HPDE6-E6E7 (cell line): ENCODE measurements around the gene VLDLR.
"Not testable (repeated sequence)": the region's sequence is repeated elsewhere in the genome, so short reads cannot be mapped to it uniquely, and the experiment has no call there.

Experiments used
- DNase-seq: peaks from one replicate; pipeline ENCODE4 v3.0.0; 2011; ENCODE audit warnings: missing footprints; ENCODE audit errors: extremely low spot score

Gene VLDLR

GRCh38 chr9:2663461-2664173 is 42.0 kb downstream of the VLDLR start:
- DNase-seq: no peak

- no peak for DNase-seq
Observed at GRCh38 chr9:2664174-2665065, 42.8 kb downstream of the VLDLR start.

DNA sequence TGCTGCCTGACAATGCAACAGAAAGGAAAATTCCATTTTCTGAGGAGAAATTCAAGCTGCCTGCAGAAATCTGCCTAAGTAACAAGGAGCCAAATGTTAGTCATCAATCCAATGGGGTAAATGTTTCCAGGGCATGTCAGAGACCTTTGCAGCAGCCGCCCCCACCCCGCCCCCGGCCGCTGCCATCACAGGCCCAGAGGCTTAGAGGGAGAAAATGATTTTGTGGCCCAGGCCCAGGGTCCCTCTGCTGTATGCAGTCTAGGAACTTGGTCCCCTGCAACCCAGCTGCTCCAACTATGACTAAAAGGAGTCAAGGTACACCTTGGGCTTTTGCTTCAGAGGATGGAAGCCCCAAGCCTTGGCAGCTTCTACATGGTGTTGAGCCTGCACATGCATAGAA is 45.0 kb downstream of the VLDLR start:
- no peak for DNase-seq

- no peak for DNase-seq
Observed at GRCh38 chr9:2673161-2673560, 51.6 kb downstream of the VLDLR start.

GRCh38 chr9:2674141-2674824 is 52.7 kb downstream of the VLDLR start:
- DNase-seq: no peak

DNA sequence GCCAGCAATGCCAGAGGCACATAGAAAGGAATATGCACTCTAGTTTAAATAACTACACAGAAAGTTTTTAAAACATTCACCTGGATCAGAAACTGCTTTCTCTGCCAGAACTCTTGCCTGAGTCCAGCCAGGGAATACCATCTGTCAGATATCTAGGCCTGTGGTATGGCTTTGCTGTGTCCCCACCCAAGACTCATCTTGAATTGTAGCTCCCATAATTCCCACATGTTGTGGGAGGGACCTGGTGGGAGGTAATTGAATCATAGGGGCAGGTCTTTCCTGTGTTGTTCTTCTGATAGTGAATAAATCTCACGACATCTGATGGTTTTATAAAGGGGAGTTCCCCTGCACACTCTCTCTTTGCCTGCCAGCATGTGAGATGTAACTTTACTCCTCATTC is 54.2 kb downstream of the VLDLR start:
- DNase-seq: no peak

GRCh38 chr9:2676466-2676865 is 54.9 kb downstream of the VLDLR start:
- DNase-seq: no peak

DNA sequence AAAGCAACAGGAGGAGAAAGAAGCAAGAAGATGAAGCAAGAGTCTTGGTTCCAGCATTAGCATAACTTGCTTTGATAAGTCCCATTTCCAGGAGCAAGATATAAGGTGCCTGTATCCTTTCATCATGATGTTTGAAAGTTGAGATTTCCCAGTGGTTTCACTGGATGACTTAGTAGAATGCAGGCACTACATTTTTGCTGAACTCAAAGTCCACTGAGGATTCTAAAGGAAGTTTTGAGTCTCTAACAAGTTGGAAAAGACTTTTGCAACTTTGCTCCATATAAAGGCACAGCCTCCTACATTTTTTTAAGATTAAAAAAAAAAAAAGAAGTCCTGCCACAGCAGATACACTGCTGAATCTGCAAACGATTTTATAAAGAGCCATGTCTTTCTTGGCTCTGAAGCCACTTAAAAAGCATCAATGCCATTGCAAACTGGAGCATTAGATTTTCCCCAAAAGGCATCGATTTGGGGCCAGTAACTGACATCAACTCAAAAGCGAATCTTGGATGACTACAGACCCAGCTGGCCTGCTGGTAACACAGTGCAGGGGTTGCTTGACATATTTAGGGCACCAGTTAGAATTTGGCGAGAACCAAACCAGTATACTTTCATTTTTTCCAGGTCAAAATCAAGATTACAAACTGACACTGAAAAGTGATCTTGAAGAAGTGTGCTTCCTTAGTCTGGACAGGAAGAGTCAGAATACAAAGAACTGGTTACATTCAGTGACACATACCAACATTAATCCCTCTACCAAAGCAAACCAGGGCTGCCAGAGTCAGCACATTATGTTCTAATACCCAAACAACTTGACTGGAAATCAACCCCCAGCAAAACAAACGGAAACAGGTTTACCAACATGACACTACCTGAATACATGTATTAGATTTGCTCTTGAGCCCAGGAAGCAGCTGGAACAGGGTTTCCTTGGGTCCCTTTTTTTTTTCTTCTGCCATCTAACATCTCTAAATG is 56.6 kb downstream of the VLDLR start:
- DNase-seq: peak; percentile 29

DNA sequence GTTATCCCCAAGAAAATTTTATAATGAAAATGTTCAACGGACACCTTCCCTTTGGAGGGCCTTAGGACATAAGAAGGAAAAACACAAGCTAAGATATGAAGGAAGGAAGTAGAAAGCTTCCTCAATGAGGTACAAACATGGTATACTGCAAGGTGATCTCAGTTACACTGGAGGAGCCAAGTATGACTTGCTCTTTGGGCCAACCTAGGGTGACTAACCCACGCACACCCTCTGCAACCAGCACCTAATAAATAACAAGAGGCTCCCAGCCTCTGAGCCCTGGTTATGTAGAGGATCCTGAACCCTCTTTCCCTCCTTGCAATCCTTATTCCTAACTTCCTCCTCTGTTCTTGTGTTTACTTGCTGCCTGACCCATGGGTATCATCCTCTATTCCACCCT is 57.4 kb downstream of the VLDLR start:
- DNase-seq: no peak

DNA sequence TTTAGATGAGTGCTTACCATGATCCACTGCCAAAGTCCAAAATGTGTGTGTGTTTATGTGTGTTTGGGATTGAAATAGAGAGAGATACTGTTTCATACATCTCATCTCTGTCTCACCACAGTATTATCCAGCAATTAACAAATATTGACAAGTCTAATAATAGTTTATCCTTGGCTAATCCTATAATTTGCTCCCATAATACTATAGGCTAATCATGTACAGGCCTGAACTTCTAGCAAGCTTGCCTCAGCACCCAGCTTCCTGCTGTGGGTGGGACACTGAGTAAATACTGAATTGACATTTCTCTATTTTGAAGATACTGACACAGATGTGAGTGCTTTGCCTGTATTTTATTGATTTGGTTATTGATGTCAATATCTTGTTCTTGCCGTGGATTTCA is 60.4 kb downstream of the VLDLR start:
- DNase-seq: no peak

GRCh38 chr9:2686911-2687310 is 65.3 kb downstream of the VLDLR start:
- no peak for DNase-seq

- DNase-seq: no peak
Observed at GRCh38 chr9:2688636-2689035, 67.0 kb downstream of the VLDLR start.

DNA sequence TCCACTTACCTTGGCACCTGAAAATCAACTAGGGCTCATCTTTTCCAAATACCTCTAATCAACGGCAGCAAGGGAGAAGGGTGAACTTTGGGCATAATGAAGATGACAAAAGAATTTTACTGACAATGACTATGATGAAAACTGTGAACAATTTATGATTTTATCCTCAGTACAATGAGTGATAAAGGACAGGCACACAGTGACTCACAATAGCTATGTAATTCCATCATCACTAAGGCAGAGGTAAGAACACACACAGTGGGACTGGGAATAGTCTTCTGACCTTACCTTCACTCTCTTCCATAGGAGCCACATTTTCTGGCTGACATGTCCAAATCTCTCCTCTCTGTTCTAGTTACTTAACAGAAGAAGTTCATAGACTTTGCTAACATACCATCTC is 69.6 kb downstream of the VLDLR start:
- DNase-seq: no peak

DNA sequence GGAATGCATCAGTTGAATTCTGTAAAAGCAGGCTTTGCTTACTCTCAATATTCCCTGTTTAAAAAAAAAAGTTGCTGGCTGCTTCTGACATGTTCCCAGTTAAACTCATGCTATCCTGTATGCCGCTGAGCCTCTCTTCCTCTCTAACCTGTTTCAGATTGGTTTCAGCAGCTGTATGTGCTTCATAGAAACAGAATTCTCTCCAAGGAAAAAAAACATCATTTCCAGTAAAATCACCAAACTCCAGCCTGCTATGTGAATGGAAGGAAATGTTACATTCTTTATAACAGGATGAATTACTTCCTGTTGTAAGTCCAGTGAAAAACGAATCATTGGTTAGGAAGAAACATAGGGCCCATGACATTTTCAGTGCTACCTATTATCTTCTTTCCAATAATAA is 70.0 kb downstream of the VLDLR start:
- no peak for DNase-seq

GRCh38 chr9:2693056-2693455 is 71.5 kb downstream of the VLDLR start:
- DNase-seq: no peak

- no peak for DNase-seq
Observed at GRCh38 chr9:2697492-2697891, 75.9 kb downstream of the VLDLR start.

DNA sequence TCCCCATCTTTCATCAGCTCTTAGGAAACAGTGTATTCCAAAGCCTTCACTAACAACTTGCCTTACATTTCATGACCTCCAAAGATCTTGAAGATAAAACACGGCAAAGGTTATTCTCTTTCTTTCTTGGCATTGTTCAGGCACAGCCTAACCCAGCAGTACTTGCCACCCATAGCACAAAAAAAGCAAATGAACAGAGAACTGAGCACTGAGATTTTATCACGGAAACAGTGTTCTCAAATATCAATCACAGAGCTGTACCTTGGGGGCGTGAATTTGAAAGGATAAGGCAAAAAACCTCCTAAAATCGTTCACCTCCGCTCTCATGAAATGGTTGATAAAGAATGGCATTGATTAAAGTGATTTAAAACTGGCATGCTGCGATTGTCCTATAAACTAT is 78.8 kb downstream of the VLDLR start:
- DNase-seq: no peak

DNA sequence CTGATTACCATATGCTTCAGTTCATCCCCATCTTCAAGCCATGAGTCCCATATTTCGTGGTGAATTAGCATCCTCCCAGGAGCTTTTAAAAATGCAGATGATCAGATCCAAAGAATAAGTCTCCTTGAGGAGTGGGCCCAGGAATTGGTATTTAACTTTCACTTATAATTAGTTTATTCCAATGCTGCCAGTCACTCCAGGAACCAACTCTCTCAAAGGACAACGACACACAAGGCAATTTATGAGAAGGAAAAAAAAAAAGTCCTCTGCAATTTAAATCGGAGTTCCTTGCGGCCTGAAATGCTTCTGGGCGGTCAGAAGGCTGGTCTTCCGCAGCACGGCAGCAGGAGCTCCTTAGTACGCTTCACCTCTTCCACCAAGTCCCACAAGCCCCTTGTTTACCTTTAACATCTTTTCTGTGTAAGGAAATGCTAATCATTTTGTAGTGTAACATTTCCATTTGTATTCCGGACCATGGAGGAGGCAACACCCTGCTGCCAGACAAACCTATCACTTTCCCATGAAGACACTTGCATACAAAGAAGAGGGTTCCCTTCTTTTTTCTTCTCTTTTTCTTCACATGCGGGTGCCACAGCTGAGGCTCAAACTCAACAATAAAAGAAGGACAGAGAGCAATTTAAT is 79.4 kb downstream of the VLDLR start:
- DNase-seq: no peak

DNA sequence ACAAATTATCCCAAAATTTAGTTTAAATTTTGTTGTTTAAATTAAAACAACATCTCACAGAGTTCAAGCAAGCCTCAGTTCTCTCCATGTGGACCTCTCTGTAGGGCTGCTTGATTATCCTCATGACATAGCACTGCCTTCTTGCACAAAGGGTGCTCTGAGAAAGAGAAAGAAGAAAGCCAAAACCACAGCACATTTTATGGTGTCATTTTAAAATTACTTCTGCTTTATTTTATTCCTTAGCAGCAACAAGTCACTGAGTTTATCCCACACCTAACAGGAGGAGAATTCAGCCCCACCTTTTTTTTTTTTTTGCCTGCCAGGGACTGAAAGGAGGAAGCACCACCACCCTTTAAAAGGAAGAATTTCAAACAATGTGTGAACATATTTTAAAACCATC is 82.9 kb downstream of the VLDLR start:
- no peak for DNase-seq

DNA sequence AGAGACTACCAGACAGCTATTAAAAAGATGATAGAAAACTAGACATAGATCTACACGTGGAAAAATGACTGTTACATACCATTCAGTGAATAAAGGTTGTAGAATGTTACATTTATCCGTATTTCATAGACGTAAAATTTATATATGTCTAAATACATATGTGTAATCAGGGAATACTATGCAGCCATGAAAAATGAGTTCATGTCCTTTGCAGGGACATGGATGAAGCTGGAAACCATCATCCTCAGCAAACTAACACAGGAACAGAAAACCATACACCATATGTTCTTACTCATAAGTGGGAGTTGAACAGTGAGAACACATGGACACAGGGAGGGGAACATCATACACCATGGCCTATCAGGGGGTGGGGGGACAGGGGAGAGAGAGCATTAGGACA is 85.7 kb downstream of the VLDLR start:
- DNase-seq: not testable (repeated sequence)
